ENCODE data around the gene OR51L1.

The OR51L1 gene

DNA sequence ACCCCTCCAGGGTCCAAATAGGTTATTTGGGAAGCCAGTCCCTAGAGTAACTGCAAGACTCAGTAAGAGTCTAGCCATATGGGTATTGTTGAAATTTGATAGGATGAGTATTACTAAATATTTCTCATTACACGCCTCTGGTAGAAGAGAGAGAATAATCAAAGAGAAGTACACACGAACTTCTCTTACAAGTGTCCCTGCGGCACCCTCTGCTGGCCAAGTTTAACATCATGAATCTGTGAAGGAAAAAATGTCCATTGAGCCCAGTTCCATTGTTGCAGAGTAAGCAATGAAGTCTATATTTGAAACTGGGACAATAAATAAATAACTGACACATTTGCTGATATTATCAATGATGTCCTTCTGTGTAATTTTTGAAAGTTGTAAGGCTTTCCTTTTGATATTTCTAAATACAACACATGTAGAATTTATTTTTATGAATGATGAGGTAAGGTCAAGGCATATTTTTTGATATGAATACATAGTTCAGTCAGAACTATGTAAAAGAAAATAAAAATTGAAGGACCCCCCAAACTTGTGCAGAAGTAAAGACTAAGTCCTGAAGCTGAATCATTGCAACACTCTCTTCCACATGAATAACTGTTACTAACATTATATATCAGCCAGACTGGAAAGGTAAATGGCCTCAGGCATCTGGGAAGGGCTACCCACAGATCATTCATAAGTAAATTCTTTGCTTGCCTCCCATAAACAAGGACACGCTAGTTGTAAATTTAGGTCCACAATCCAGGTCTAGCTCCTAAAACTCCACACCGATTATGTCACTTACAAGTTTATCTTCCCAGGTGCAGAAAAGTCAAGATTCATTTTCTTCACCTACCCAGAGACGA lies 10.0 kb downstream of the OR51L1 start:
- TF ChIP-seq, protein P1, sequence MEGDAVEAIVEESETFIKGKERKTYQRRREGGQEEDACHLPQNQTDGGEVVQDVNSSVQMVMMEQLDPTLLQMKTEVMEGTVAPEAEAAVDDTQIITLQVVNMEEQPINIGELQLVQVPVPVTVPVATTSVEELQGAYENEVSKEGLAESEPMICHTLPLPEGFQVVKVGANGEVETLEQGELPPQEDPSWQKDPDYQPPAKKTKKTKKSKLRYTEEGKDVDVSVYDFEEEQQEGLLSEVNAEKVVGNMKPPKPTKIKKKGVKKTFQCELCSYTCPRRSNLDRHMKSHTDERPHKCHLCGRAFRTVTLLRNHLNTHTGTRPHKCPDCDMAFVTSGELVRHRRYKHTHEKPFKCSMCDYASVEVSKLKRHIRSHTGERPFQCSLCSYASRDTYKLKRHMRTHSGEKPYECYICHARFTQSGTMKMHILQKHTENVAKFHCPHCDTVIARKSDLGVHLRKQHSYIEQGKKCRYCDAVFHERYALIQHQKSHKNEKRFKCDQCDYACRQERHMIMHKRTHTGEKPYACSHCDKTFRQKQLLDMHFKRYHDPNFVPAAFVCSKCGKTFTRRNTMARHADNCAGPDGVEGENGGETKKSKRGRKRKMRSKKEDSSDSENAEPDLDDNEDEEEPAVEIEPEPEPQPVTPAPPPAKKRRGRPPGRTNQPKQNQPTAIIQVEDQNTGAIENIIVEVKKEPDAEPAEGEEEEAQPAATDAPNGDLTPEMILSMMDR (IDR thresholded peaks at IDR 0.05; ENCODE audit: low read depth, low read length), result peak; percentile 41; the same call in 1 of the 2 replicates
- Histone ChIP-seq H3K9me3 (ENCODE audit: severe bottlenecking) (no peaks in the 10 kb centered on the region), H3K27me3 (ENCODE audit: insufficient read depth, low read depth, severe bottlenecking) (peaks cover 47% of the 10 kb centered on the region), H3K4me3 (ENCODE audit: low read depth, low read length) (no peak overlapping the region), H3K27ac (no peak overlapping the region), H3K36me3 (no peaks in the 10 kb centered on the region)
- DNase-seq, result peak; percentile 31

DNA sequence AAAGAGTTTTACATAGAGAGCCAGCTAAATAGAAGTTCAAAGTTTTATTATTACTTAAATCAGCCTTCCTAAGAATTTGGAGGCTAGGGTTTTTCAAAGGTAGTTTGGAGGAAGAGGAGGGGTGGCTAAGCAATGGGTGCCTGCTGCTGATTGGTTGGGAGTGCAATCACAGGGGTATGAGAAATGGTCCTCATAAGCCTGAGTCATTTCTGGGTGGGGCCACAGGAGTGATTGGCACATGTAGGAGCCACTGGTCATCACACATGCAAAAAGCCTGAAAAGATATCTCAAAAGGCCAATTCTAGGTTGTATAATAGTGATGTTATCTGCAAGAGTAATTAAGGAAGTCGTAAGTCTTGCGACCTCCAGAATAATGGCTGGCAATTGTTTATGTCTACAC lies 12.9 kb downstream of the OR51L1 start:
- peaks cover 41% of the 10 kb centered on the region for H3K27me3 ChIP-seq (ENCODE audit: insufficient read depth, low read depth, severe bottlenecking)
- no peak for DNase-seq
- H3K27ac ChIP-seq, result no peak overlapping the region
- no peaks in the 10 kb centered on the region for H3K9me3 ChIP-seq (ENCODE audit: severe bottlenecking)
- H3K36me3 ChIP-seq, result no peaks in the 10 kb centered on the region
- no peak overlapping the region for H3K4me3 ChIP-seq (ENCODE audit: low read depth, low read length)
- TF ChIP-seq, protein P1 (IDR thresholded peaks at IDR 0.05; ENCODE audit: low read depth, low read length), result no peak

DNA sequence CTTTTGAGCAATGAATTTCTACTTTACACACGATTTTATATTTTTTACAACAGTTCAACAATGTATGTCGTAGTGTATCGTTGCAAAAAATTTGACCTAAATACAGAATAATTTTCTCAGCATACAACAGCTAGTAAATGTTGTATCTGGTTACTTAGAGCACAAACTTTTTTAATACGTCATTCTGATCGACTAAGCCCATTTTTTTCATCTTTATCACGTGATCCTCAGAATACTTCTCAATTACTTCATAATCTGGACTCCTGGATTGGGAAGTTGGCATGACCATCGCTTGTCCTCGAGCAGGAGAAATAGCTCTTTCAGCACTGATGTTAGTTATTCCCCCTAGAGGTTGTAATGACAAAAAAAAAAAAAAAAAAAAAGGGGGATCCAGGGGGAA lies 16.6 kb downstream of the OR51L1 start:
- Histone ChIP-seq H3K36me3 (no peaks in the 10 kb centered on the region), H3K27ac (no peak overlapping the region), H3K9me3 (ENCODE audit: severe bottlenecking) (no peaks in the 10 kb centered on the region), H3K4me3 (ENCODE audit: low read depth, low read length) (no peak overlapping the region), H3K27me3 (ENCODE audit: insufficient read depth, low read depth, severe bottlenecking) (peaks cover 60% of the 10 kb centered on the region)
- TF ChIP-seq, protein P1 (IDR thresholded peaks at IDR 0.05; ENCODE audit: low read depth, low read length), result no peak
- DNase-seq, result no peak

DNA sequence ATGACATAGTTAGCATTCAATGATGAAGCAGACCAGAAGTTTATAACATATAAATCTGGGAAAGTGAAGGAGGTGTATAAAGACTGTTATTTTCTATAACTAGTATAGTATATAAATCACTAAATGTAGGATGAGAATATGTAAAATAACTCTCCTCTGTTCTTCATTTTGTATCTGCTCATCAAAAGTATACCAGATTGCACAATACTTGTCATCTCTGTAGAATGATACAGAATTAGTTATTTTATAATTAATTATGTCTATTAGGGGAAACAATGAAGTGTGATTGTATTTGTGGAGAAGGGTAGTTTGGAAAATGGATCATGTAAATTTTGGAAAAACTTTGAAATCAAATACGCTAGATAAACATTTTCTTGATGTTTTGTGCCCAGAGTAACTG lies 18.4 kb downstream of the OR51L1 start:
- H3K36me3 ChIP-seq, result no peaks in the 10 kb centered on the region
- no peak overlapping the region for H3K27ac ChIP-seq
- no peak for DNase-seq
- peaks cover 51% of the 10 kb centered on the region for H3K27me3 ChIP-seq (ENCODE audit: insufficient read depth, low read depth, severe bottlenecking)
- TF ChIP-seq, protein P1 (IDR thresholded peaks at IDR 0.05; ENCODE audit: low read depth, low read length), result no peak
- no peaks in the 10 kb centered on the region for H3K9me3 ChIP-seq (ENCODE audit: severe bottlenecking)
- no peak overlapping the region for H3K4me3 ChIP-seq (ENCODE audit: low read depth, low read length)

DNA sequence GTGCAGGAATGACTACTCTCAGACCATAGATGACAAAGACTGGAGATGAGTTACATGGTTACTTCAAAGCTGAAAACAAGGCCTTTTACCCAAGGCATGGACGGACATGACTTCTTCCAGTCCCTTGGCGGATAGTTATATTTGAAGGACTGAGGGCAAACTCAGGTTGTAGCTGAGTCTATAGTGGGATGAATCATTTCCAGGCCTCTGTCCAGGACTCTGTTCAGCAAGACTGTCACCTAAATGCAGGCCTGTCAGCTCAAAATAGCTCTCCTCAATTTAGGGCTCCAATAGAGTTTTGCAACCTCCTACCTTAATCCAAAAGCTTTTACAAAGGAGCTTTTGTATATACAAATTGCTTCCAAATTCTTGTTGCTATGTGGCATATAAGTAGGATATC lies 27.3 kb downstream of the OR51L1 start:
- H3K4me3 ChIP-seq (ENCODE audit: low read depth, low read length), result no peak overlapping the region
- no peak for DNase-seq
- H3K36me3 ChIP-seq, result no peaks in the 10 kb centered on the region
- H3K27me3 ChIP-seq (ENCODE audit: insufficient read depth, low read depth, severe bottlenecking), result peaks cover 9% of the 10 kb centered on the region
- TF ChIP-seq, protein P1 (IDR thresholded peaks at IDR 0.05; ENCODE audit: low read depth, low read length), result no peak
- H3K27ac ChIP-seq, result no peak overlapping the region
- peaks cover 6% of the 10 kb centered on the region for H3K9me3 ChIP-seq (ENCODE audit: severe bottlenecking)

All from WERI-Rb-1 (cell line).